ENCODE results near the gene MCCC2.

Gene MCCC2

DNA sequence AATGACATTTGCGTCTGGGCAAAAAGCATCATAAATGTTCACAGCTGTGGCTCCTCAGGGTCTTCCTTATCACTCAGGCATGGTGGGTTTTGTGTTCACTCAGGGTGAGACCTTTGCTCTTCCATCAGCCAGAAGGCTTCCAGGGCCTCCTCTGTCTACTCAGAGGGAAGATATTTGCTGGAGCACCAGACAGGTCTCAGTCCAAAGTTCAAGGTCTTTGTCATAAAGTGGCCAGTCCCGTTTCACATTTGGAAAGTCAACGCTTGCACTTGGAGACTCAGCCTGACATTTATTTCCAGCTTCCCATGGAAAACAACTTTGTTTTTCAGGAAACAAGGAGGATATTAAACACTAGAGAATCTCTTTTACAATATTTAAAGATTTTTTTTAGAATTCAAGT is 119.8 kb downstream of the MCCC2 start:
- no peak for DNase-seq (ENCODE audit: extremely low read depth, low read depth)
- TF ChIP-seq, protein P1, sequence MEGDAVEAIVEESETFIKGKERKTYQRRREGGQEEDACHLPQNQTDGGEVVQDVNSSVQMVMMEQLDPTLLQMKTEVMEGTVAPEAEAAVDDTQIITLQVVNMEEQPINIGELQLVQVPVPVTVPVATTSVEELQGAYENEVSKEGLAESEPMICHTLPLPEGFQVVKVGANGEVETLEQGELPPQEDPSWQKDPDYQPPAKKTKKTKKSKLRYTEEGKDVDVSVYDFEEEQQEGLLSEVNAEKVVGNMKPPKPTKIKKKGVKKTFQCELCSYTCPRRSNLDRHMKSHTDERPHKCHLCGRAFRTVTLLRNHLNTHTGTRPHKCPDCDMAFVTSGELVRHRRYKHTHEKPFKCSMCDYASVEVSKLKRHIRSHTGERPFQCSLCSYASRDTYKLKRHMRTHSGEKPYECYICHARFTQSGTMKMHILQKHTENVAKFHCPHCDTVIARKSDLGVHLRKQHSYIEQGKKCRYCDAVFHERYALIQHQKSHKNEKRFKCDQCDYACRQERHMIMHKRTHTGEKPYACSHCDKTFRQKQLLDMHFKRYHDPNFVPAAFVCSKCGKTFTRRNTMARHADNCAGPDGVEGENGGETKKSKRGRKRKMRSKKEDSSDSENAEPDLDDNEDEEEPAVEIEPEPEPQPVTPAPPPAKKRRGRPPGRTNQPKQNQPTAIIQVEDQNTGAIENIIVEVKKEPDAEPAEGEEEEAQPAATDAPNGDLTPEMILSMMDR (IDR thresholded peaks at IDR 0.05; ENCODE audit: low read depth, low read length): no peak

Data from AG09319 (cell line).